GM21619 (cell line): Measurements from ENCODE around the gene CDH4.

Experiments
- ATAC-seq: cut with Tn5 transposase; IDR thresholded peaks from one replicate; pipeline ENCODE4 v1.9.1; 2021; ENCODE audit not compliant: unreplicated experiment

CDH4 gene

GRCh38 chr20:61806995-61807394, 554.9 kb downstream of the CDH4 start:
- no peak for ATAC-seq

- ATAC-seq, result no peak
These were observed 555.6 kb downstream of the CDH4 start for GRCh38 chr20:61807471-61808160.

DNA sequence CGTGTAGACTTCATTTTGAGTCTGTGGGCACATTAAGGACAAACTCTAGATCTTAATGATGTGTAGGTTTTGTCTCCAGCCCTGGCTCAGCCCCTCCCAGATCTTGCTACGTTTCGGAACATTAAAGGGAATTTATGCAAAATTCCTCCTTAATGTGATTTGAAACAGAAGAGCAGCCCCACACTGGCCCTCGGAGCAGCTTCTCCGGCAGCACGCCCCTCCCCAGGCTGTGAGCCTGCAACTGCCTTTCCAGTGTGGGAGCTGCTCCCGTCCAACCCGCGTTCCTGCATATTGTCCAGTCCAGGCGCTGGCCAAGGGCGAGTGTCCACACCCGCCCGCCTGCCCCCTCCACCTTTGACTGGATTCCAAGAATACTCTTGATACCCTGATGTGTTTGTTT, 556.4 kb downstream of the CDH4 start:
- ATAC-seq, result no peak

GRCh38 chr20:61809006-61809770, 557.1 kb downstream of the CDH4 start:
- no peak for ATAC-seq

GRCh38 chr20:61810066-61810737, 558.1 kb downstream of the CDH4 start:
- ATAC-seq, result no peak

DNA sequence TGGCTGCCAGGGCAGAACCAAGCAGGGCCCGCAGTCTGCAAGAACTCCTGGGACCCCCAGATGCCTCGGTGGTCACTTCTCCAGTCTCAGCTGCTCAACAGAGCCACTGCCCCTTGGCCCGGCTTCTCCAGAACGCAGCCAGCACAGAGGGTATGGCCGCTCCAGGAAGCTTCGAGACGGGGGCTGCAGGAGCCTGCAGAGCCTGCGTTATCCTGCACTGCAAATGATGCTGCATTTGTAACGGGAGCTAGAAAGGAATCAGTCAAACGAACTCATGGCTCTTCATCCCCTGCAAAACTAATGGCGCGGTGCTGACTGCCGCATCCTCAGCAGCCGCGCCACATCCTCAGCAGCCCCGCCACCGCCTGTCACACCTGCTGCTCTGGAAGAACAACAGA, 558.7 kb downstream of the CDH4 start:
- no peak for ATAC-seq

DNA sequence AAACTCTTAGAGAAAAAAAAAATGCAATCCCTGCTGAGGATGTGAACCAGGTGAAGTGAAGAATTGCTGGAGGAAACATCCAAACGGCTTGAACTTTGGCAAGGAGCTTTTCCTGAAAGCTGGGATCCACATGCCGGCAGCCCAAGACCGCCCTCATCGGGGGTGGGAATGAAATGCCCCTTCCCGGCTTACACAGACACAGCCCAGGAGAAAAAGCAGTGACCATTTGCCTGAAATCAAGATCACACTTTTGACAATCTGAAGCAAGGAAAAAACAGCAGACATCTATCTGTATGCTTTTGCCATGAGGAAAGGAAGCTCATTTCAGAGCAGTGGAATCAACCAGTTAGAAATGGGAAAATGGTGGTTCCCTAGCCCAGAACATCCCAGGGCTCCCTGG, 559.1 kb downstream of the CDH4 start:
- ATAC-seq, result no peak

GRCh38 chr20:61812121-61812844, 560.2 kb downstream of the CDH4 start:
- no peak for ATAC-seq

GRCh38 chr20:61812845-61813485, 560.9 kb downstream of the CDH4 start:
- no peak for ATAC-seq

DNA sequence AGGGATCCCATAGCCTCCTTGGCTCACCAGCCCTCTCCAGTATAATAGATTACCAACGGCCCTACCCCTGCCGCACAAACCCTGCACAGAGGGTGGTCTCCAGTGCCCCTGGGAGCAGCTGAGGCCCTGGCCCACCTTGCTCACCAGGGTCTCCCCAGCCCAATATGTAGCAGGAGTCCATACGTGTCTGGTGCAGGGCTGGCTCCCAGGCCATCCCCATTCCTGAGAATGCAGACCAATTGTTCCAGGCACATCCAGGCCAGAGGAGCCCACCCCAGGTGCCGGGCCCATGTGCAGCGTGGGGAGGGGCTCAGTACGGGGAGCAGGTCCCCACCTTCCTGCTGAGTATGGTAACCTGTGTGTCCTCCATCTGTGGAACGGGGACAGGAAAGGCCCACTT, 561.7 kb downstream of the CDH4 start:
- no peak for ATAC-seq

DNA sequence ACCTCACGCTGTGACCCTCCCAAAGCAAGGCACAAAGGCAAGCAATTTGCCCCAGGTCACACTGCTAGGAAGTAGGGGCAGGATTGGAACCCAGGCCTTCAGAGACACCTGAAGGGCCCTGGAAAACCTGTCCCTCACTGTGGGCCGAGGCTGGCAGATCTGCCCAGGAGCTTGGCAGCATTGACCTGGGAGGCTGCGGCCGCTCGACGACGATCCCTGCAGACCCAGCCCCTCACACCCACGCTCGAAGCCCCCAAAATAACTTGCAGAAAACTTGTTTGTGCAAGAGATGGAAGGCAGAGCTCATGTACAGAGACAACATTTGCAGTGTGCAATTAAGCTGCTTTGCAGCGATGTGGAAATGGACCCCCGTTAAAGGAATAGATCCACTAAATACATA, 562.2 kb downstream of the CDH4 start:
- no peak for ATAC-seq

- no peak for ATAC-seq
These were observed 562.7 kb downstream of the CDH4 start for GRCh38 chr20:61814726-61815125.

- ATAC-seq, result no peak
These were observed 563.1 kb downstream of the CDH4 start for GRCh38 chr20:61815176-61815575.

DNA sequence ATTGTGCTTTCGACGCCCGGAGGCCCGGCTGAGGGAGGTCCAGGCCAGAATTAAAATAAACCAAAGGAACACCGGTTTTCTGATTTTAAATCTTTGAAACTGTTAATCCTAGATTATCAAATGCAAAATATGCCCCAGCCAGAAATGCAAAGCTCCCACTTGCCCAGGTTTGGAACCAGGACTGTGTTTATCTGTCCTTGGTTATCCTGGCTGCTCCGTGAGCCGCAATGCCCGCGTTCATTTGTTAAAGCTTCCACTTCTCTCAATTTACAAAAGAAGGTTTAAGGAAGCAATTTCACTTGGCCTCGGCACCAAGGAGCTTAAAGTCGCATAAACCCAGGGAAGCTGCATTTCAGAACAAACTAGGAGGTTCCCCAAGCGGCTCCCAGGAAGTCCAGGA, 563.6 kb downstream of the CDH4 start:
- ATAC-seq, result no peak

- no peak for ATAC-seq
These were observed 564.8 kb downstream of the CDH4 start for GRCh38 chr20:61816606-61817460.

DNA sequence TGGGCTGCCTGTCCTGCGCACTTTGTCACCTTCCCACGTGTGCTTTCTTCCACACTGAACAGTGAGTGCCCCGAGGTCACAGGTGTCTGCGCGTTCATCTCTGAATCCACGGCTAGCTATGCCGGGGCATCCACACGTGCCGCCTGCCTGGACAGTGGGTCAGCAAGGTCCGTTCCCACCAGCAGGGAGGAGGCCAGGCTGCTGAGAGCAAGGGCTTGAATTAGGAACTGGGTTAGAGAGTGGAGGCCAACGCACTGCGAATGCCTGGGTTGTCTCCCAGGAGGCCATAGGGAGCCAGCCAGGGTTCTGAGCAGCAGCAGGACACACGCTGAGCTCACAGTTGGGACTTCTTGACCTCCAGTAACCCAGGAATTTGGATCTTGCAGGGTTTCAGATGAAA, 565.5 kb downstream of the CDH4 start:
- ATAC-seq, result no peak

GRCh38 chr20:61818746-61819573, 566.9 kb downstream of the CDH4 start:
- no peak for ATAC-seq

DNA sequence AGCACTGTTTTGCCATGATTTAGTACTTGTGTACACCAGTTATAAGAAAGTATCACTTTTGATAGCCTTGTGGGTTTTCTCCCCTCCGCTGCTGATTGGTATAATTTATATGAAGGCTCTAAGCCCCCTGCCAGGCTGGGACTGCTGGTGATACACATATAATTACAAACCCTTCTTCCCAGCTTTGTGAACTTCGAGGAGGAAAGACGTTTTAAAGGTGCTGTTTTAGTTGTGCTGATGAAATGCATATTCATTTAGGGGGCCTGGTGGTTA, 567.4 kb downstream of the CDH4 start:
- ATAC-seq, result no peak
